Brain pericyte (primary cell): ENCODE measurements around the gene GAPDHS.

ENCODE experiments used
- DNase-seq: peaks from one replicate; pipeline ENCODE4 v3.0.0-alpha.2; 2012; ENCODE audit warnings: low read depth, low spot score

GAPDHS gene

GRCh38 chr19:35590875-35591274, 57.6 kb downstream of the GAPDHS start:
- DNase-seq: no peak

GRCh38 chr19:35592226-35592625, 59.0 kb downstream of the GAPDHS start:
- no peak for DNase-seq
